ES-I3 (cell line): Measurements from ENCODE around the gene C8B.

Experiments
- H3K36me3 ChIP-seq: 2 replicates; pipeline ENCODE4 v1.6.1; 2013; ENCODE audit warnings: mild to moderate bottlenecking, low read length, control low read depth, moderate library complexity; ENCODE audit not compliant: insufficient read depth
- H3K4me1 ChIP-seq: 2 replicates; pipeline ENCODE4 v1.6.1; 2013; ENCODE audit warnings: mild to moderate bottlenecking, control low read depth, low read length; ENCODE audit not compliant: insufficient read depth
- H3K9ac ChIP-seq: 2 replicates; pipeline ENCODE4 v1.6.1; 2013; ENCODE audit warnings: low read depth, mild to moderate bottlenecking, low read length, moderate library complexity
- H3K9me3 ChIP-seq: 2 replicates; pipeline ENCODE4 v1.6.1; 2013; ENCODE audit warnings: mild to moderate bottlenecking, low read length, moderate library complexity; ENCODE audit not compliant: control insufficient read depth, insufficient read depth

C8B gene

DNA sequence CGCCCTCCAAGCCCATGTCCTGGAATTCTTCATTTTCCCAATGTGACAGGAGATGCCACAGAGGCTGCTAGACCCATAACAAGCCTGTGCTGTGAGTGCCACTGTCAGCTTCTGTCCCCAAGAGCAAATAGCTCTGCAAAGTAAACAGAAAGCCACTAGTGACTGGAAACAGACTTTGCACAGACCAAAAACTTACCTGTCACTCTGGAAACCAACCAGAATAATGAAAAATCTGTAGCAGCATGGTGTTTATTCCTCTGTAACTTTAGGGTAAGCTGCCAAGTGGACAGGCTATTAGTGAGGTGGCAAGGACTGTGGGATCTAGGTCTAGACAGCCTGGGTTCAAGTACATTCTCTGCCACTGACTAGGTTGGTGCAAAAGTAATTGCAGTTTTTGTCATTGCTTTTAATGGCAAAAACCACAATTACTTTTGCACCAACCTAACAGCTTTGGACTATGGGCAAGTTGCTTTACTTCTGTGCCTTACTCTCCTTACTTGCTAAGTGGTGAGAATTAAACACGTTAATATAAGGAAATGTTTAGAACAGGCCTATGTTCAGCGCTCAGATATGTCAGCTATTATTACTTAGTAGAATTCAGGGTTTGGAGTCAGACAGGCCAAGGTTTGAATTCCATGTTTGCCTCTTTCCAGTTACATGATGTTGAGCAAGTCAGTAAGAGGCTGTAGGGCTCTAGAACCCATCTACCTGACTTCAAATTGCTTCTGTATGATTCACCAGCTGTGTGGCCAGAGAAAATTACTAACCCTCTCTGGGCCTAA, at the start of gene C8B:
Gene C8B (minus strand): TSS at position 100 of the 782 bp plus-strand sequence. CDS start 67 bp downstream, at position 33.
- H3K4me1 ChIP-seq = no peaks in the 10 kb centered on the region
- H3K36me3 ChIP-seq = no peaks in the 10 kb centered on the region

DNA sequence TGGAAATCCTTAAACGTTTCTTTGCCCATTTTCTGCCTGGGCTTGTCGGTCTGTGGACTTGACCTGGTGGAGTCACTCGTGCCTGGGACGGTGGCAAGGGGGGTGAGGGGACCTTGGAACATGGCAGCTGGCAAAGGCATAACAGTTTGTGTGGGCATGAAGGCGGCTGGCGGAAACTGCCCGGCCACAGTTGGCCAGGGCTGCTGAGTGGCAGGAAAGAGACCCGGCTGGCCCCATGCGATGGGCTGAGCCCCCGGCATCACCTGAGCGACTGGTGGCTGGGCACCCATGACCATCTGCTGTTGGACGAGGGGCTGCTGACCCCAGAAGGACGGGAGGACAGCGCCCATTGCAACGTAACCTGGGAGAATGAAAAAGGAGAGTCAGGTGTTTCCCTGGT, 49.3 kb upstream of the C8B start:
- no peak overlapping the region for H3K9ac ChIP-seq
- no peaks in the 10 kb centered on the region for H3K9me3 ChIP-seq
- H3K36me3 ChIP-seq = no peaks in the 10 kb centered on the region
- 0 out of 2 replicates have a peak, but pooled peaks cover 9% of the 10 kb centered on the region for H3K4me1 ChIP-seq

More for the DNA sequence above, at the start of gene C8B:
- Histone ChIP-seq H3K9ac (no peak within 1 kb of the TSS), H3K9me3 (no peaks in the 10 kb centered on the region)

DNA sequence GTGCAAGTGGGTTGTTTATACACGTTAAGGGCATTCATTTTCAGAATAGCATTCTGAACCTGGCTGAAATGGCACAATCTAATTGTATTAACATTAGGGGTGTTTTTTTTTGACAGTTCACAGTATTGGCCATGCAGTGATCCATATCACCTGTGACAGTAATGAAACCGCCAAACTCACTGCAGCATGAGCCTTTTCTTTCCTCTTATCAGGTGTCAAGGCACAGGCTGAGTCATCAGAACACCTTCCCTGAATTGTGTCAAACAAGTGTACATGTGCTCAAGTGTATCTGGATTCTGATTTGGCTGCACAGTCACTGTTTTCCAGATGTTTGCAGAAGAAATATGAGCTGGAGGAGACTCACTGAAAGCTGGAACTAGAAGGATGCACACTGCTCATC, 47.7 kb upstream of the C8B start:
- H3K9me3 ChIP-seq = no peaks in the 10 kb centered on the region
- H3K4me1 ChIP-seq = 0 out of 2 replicates have a peak, but pooled peaks cover 9% of the 10 kb centered on the region
- H3K9ac ChIP-seq = no peak overlapping the region
- no peaks in the 10 kb centered on the region for H3K36me3 ChIP-seq

DNA sequence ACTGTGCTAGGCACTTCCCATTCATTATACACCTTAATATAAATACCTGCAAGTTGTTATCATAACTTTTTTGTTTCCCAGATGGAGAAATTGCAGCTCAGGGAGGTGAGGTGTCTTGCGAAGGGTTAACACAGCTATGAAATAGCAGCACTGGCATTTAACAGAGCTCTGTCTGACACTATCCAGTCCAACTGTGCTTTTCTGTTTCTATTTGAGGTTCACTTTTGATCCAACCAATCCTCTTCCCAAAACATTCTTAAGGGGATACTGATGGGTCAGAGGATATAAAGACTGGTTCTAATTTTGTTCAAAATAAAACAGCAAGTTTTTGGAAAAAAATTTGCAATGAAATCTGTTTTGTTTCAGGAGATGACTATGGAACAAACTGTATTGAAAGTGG, 46.5 kb upstream of the C8B start:
- no peaks in the 10 kb centered on the region for H3K9me3 ChIP-seq
- H3K4me1 ChIP-seq = 0 out of 2 replicates have a peak, but pooled peaks cover 5% of the 10 kb centered on the region
- H3K36me3 ChIP-seq = no peaks in the 10 kb centered on the region
- no peak overlapping the region for H3K9ac ChIP-seq

DNA sequence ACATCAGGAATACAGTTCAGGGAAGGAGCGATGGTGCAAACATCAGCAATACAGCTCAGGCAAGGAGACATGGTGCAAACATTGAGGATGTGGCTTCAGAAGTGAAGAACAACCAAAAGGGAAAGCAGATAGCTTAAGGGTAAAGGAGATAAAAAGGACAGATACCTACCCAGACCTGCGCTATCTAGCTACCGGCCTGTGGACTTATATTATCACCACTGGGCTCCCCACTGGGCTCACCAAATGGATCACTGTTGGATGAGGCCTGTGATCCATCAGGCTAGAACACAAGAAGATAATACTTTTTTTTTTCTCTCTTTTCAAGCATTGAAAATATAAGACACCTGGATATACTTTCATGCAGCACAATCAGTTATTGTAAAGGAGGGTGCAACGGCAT, 44.7 kb upstream of the C8B start:
- Histone ChIP-seq H3K9me3 (no peaks in the 10 kb centered on the region), H3K9ac (no peak overlapping the region), H3K4me1 (no peaks in the 10 kb centered on the region), H3K36me3 (no peaks in the 10 kb centered on the region)

DNA sequence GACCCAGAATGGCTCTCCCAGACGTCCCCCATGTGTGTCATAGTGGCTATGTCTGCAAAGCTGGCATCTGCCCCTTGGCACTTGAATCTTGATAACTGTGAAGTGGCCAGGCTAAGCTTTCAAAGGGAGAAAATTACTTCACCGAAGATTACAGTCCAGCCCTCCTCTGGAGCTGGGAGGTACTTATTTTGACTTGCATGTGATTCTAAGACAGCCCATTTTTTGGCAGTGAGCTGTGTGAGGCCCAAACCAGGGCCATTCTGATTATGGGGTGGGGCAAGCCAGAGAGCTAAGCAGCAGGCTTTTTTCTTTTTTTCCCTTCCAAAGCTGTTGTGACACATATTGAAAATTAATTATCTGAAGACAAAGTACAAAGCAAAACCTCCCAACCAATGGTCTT, 42.1 kb upstream of the C8B start:
- H3K9me3 ChIP-seq = no peaks in the 10 kb centered on the region
- no peaks in the 10 kb centered on the region for H3K4me1 ChIP-seq
- H3K36me3 ChIP-seq = no peaks in the 10 kb centered on the region
- no peak overlapping the region for H3K9ac ChIP-seq

DNA sequence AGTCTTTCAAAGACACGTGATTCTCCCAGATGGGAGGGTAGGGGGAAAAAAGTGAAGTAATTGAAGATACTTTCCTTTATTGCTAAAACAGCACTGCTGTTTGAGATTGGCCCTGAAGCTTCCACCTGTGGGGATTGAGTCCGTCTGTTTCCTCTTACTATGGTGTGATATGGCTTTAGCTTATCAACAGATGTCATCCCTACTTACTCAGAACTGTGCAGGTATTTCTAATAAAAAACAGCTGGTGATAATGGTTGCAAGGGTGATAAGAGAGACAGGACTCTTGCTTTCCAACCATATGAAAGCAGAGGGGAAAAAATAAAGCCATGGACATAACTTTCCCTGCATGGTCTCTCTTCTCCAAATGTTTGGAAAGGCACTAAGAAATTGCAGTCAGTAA, 41.7 kb upstream of the C8B start:
- no peaks in the 10 kb centered on the region for H3K36me3 ChIP-seq
- no peaks in the 10 kb centered on the region for H3K9me3 ChIP-seq
- no peak overlapping the region for H3K9ac ChIP-seq
- H3K4me1 ChIP-seq = no peaks in the 10 kb centered on the region

DNA sequence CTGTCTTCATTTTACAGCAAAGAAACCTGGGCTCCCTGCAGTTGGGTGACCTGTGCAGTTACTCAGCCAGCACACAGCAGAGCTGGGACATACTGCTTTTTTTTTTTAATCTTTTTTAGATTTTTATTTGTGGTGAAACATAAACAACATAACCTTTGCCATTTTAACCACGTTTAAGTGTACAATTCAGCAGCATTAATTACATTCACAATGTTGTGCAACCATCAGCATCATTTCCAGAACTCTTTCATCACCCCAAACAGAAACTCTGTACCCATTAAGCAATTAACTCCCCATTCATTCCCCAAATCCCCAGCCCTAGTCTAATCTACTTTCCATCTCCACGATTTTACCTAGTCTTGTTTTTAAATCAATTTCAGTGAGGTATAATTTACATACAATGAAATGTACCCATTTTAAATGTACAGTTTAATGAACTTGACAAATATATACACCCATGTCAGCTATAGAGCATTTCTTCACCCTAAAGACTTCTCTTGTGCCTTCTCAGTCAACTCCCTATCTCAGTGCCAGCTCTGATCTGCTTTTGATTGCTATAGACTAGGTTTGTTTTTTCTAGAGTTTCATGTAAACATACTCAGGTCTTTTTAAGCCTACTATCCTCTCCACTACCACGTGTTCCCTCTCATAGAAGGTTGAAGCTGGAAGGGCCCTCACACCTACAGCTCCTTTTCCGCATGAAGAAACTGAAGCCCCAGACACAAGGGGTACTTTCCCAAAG, 37.8 kb upstream of the C8B start:
- H3K9me3 ChIP-seq = no peaks in the 10 kb centered on the region
- no peak overlapping the region for H3K9ac ChIP-seq
- no peaks in the 10 kb centered on the region for H3K4me1 ChIP-seq
- no peaks in the 10 kb centered on the region for H3K36me3 ChIP-seq

DNA sequence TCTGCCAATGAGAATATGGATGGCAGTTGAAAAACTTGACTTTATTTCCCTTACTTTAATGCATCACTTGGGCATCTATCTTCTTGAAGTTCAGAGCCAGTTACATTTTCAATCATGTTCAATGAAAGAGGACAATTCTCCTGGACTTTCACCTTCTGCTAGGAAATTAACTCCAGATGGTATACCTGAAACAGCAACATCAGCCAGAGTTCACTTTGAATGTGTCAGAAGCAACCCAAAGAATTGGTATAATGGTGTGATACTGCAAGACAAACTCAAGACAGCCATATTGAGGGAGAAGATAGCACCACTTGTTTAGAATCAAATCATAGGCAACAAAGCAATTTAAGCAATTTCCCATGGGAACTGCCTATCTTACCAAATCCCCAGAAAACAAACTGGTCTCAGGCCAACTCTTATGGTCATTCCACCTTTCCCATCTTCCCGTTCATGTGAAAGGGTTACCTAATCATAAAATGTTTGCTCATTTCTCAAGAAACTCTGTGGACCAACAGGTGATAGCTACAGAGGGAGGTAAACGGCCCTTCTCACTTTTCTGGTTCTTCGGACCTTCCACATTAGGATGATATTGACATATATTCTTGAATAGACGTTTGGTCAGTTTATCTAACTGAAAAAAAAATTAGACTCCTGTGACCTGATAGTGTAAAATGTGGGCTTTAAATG, 29.7 kb upstream of the C8B start:
- Histone ChIP-seq H3K9me3 (no peaks in the 10 kb centered on the region), H3K4me1 (peaks cover 5% of the 10 kb centered on the region; the same call in 1 of the 2 replicates), H3K9ac (no peak overlapping the region), H3K36me3 (no peaks in the 10 kb centered on the region)

DNA sequence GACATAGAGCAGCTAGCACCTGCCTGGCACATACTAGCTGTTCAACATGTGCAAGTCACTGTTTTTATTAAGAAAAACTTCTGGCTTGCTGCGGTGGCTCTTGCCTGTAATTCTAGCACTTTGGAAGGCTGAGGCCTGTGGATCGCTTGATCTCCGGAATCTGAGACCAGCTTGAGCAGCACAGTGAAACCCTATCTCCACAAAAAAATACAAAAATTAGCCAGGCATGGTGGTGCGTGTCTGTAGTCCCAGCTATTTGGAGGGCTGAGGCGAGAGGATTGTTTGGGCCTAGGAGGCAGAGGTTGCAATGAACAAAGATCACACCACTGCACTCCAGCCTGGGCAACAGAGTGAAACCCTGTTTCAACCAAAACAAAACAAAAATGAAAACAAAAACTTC, 27.7 kb upstream of the C8B start:
- H3K9me3 ChIP-seq = no peaks in the 10 kb centered on the region
- no peak overlapping the region for H3K9ac ChIP-seq
- H3K4me1 ChIP-seq = peaks cover 5% of the 10 kb centered on the region; the same call in 1 of the 2 replicates
- no peaks in the 10 kb centered on the region for H3K36me3 ChIP-seq

DNA sequence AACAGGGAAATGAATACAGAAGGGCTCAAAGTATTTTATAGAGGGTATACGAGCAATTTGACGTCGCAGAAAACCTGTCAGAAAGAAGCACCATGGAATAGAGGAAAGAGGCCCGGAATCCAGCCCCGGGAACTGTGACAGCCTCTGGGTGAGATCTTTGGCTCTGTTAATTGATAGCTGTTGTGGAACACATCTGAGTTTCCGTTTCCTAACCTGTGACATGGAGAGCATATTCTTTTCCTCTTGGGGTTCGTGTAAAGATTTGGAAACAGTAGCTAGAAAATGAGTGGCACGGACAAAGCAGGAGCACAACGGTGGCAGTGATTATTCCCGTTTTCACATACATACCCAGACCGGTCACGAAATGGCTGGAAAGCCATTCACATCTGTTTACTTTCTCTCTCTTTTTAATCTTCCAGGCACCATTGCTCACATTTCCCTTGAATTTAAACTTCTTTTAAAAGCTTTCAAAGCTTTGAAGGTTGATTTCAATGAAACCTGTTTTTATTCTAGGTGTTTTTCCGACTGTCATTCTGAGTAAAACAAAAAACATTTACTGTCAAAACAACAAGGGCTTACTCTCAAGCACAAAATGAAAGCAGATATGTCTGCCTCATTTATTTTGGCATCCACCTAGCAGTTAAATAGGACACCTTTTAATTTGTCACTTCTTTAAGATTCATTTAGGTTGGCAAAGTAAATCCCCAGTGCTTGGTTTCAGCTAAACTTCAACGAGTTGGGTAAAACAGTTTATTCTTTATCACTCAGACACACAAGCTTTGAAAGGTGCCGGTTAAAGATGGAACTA, 26.7 kb upstream of the C8B start:
- Histone ChIP-seq H3K36me3 (no peaks in the 10 kb centered on the region), H3K9me3 (no peaks in the 10 kb centered on the region), H3K9ac (no peak overlapping the region), H3K4me1 (peaks cover 5% of the 10 kb centered on the region; the same call in 1 of the 2 replicates)

DNA sequence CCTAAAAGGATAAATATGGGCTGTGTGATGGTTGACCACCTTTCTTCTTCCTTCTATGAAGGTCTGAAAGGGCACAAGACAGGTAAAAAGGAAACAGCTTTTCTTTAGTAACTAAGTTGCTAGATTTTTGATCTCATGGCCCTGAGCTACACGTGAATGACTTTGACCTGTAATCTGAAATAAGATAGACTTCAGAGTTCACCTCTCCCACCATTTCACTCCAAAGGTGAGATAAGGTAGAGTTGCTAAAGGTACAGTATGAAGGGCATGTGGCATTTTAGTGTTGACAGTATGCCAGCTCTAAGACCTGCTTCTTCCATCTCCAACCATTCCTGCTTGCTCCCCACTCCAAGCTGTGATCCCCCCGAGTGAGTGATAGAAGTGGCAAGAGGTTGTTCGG, 25.8 kb upstream of the C8B start:
- peaks cover 5% of the 10 kb centered on the region; the same call in 1 of the 2 replicates for H3K4me1 ChIP-seq
- H3K9me3 ChIP-seq = no peaks in the 10 kb centered on the region
- no peak overlapping the region for H3K9ac ChIP-seq
- H3K36me3 ChIP-seq = no peaks in the 10 kb centered on the region

DNA sequence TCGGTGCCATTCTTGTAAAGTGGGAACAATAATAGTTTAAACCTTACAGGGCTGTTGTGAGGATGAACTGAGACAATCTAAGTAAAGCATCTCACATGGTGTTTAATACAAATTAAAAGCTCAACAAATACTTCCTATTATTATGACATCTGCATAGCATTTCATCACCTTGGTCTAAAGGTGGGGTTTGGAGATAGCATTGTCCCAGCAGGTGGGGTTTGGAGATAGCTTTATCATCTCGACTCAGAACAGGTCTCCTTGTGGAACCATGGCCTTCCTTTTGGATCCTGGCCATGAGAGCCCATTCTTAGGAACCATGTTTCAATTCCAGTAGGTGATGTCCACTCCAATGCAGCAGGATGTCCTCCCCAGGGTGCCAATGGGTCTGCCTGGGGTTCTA, 20.6 kb upstream of the C8B start:
- no peaks in the 10 kb centered on the region for H3K4me1 ChIP-seq
- H3K9me3 ChIP-seq = no peaks in the 10 kb centered on the region
- no peak overlapping the region for H3K9ac ChIP-seq
- H3K36me3 ChIP-seq = no peaks in the 10 kb centered on the region

DNA sequence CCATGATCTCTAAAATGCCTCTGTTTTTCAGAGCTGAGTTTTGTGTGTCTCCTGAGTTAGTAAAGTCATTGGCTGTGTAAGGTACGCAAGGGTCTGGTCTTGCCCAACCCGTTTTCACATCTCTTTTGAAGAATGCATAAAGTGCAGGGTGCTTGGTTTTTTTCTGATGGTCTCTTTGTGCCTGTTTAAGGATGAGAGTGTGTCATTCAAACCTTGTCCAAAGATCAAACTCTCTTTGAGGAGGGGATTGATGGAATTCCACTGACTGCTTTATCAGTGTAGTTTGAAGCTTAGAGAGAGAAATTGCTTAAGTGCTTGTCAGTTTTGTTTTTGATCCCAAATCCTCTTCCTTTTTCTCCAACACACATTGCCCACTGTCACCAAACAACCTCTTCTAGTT, 20.0 kb upstream of the C8B start:
- no peak overlapping the region for H3K9ac ChIP-seq

More for the DNA sequence above, 20.0 kb upstream of the C8B start:
- no peaks in the 10 kb centered on the region for H3K36me3 ChIP-seq
- no peaks in the 10 kb centered on the region for H3K4me1 ChIP-seq
- H3K9me3 ChIP-seq = no peaks in the 10 kb centered on the region
